BJ (cell line): Measurements from ENCODE around the gene BBC3. TPM values are rescaled to one million over a fixed set of nuclear protein-coding genes. Genes with fewer than 3 reads are reported as not detected.

Experiments used
- CTCF ChIA-PET: fragments of 350-600 bp; formaldehyde crosslinking; extraction: SDS; loops from one replicate; lab custom pipeline; 2021; ENCODE audit warnings: antibody characterized with exemption, inconsistent platforms; lab: Yijun Ruan, JAX
- POLR2A ChIA-PET: fragments of 300-600 bp; sonication (Branson Sonifier 250); formaldehyde crosslinking; extraction: SDS; loops from one replicate; lab custom pipeline; 2021; ENCODE audit warnings: antibody characterized with exemption; lab: Charles Lee
- DNase-seq: peaks from one replicate; pipeline ENCODE4 v3.0.0-alpha.2; 2011; ENCODE audit warnings: low read depth
- H3K27me3 ChIP-seq: 2 replicates; pipeline ENCODE4 v1.6.0; 2011; ENCODE audit warnings: low read length; ENCODE audit not compliant: control insufficient read depth, insufficient read depth
- H3K36me3 ChIP-seq: 2 replicates; pipeline ENCODE4 v1.5.1; 2011; ENCODE audit warnings: low read length; ENCODE audit not compliant: control insufficient read depth, insufficient read depth
- H3K4me3 ChIP-seq: 2 replicates; pipeline ENCODE4 v1.5.1; 2011; ENCODE audit warnings: low read depth, mild to moderate bottlenecking, control low read depth, low read length
- polyA plus RNA-seq: library from polyadenylated mRNA; depleted of rRNA; stranded (reverse); fragments of >200 nt; gene quantifications from 2 replicates; pipeline ENCODE4 v1.2.3, GENCODE V29; 2011
- TF ChIP-seq, protein P1 (sequence below): IDR thresholded peaks from 2 replicates; pipeline ENCODE4 v1.5.1; 2011; ENCODE audit warnings: low read depth, mild to moderate bottlenecking, control low read depth, inconsistent platforms, low read length, moderate library complexity; ENCODE audit not compliant: insufficient read depth

The BBC3 gene
- polyA plus RNA-seq, 1 experiment = 5.2 TPM

DNA sequence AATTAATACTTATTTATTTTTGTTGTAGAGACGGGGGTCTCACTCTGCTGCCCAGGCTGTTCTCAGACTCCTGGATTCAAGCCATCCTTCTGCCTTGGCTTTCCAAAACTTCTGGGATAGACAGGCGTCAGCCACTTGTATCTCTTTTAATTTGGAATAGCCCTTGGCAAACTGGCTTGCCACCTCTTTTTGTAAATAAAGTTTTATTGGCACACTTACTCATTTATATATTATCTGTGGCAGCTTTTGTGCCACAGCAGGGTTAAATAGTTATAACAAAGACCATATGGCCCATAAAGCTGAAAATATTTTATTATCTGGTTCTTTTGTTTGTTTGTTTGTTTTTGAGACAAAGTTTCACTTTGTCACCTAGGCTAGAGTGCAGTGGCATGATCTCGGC, 30.5 kb downstream of the BBC3 start:
- POLR2A ChIA-PET = no interaction called here
- Histone ChIP-seq H3K36me3 (peaks cover 7% of the 10 kb centered on the region), H3K4me3 (no peak overlapping the region), H3K27me3 (no peaks in the 10 kb centered on the region)
- TF ChIP-seq, protein P1, sequence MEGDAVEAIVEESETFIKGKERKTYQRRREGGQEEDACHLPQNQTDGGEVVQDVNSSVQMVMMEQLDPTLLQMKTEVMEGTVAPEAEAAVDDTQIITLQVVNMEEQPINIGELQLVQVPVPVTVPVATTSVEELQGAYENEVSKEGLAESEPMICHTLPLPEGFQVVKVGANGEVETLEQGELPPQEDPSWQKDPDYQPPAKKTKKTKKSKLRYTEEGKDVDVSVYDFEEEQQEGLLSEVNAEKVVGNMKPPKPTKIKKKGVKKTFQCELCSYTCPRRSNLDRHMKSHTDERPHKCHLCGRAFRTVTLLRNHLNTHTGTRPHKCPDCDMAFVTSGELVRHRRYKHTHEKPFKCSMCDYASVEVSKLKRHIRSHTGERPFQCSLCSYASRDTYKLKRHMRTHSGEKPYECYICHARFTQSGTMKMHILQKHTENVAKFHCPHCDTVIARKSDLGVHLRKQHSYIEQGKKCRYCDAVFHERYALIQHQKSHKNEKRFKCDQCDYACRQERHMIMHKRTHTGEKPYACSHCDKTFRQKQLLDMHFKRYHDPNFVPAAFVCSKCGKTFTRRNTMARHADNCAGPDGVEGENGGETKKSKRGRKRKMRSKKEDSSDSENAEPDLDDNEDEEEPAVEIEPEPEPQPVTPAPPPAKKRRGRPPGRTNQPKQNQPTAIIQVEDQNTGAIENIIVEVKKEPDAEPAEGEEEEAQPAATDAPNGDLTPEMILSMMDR = no peak
- DNase-seq = no peak
- CTCF ChIA-PET = interaction anchor here (1.4 to 5.8 kb wide), 4 partner anchors 10 to 44 kb away, joined by 3 to 35 read pairs (median 8); no protein-coding TSS in a partner anchor

DNA sequence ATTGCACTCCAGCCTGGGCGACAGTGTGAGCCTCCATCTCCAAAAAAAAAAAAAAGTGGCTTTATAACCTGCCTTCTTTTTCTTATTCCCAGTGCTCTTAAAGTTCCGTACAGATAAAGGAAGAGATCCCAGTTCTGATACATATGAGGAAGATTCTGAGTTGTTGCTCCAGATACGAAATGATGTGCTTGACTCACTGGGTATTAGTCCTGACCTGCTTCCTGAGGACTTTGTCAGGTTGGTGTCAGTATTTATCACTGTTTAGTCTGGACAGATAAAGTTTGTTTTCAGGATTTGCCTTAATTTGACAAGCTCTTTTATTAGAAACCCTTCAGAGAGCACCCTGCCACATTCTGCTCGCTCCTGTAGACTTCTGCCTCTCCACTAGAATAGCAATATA, 33.9 kb downstream of the BBC3 start:
- CTCF ChIA-PET = interaction anchor here (5.8 kb wide), 1 partner anchor 13 kb away, joined by 35 read pairs; no protein-coding TSS in a partner anchor

DNA sequence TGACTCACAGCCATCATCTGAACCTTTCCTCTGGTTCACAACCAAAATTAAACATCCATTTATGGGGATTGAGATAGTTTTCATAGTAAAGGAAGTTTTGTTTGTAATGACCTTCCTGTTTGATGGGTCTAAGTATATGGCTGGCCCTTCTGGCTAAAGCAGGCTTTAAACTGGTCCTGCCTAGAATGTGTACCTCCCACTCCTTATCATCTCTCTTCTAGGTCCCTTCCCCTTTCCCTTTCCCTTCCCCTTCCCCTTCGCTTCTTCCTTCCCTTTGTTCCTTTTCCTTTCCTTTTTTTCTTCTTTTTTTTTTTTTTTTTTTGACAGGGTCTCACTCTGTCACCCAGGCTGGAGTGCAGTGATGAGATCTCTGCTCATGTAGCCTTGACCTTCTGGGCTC, 35.6 kb downstream of the BBC3 start:
- TF ChIP-seq, protein P1 = no peak
- ChIA-PET POLR2A (no interaction called here), CTCF (interaction anchor here (0.6 kb wide), 2 partner anchors 528 to 540 kb away, joined by 3 read pairs; no protein-coding TSS in a partner anchor)
- DNase-seq = no peak
- H3K27me3 ChIP-seq = no peaks in the 10 kb centered on the region
- peaks cover 6% of the 10 kb centered on the region for H3K36me3 ChIP-seq
- H3K4me3 ChIP-seq = no peak overlapping the region

More for the DNA sequence above, 33.9 kb downstream of the BBC3 start:
- TF ChIP-seq, protein P1 = no peak
- H3K4me3 ChIP-seq = no peak overlapping the region
- H3K36me3 ChIP-seq = peaks cover 6% of the 10 kb centered on the region
- no peak for DNase-seq
- POLR2A ChIA-PET = no interaction called here
- H3K27me3 ChIP-seq = no peaks in the 10 kb centered on the region

DNA sequence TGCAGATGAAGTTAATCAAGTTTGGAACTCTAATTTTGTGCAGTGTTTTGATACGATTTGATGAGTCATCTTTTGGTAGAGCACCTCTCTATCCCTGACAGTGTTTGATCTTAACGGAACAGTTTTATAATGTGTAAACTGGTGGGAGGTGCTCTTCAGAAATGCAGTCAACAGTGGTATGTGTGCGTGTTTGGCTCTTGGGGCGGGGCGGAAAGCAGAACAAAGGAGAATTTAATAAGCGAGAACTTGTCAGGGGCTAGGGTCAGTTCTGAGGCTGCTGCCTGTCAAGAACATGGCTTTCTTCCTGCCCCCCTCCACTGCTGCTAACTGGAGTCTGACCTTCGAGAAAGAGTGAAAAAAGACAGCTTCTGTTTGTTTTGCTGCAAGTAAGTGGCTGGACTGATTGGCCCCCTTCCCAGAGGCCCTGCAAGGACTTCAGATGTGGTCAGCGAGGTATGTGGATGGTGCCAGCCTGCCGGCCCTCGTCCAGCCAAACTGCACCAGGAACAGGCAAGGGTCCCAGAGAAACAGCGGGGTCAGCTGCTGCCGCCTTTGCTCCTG, 40.8 kb downstream of the BBC3 start:
- Histone ChIP-seq H3K4me3 (no peak overlapping the region), H3K27me3 (no peaks in the 10 kb centered on the region), H3K36me3 (peaks cover 1% of the 10 kb centered on the region)
- ChIA-PET POLR2A (no interaction called here), CTCF (interaction anchor here (0.9 to 1.8 kb wide), 4 partner anchors 8 to 485 kb away, joined by 3 to 8 read pairs (median 5); no protein-coding TSS in a partner anchor)
- TF ChIP-seq, protein P1 = no peak
- no peak for DNase-seq

DNA sequence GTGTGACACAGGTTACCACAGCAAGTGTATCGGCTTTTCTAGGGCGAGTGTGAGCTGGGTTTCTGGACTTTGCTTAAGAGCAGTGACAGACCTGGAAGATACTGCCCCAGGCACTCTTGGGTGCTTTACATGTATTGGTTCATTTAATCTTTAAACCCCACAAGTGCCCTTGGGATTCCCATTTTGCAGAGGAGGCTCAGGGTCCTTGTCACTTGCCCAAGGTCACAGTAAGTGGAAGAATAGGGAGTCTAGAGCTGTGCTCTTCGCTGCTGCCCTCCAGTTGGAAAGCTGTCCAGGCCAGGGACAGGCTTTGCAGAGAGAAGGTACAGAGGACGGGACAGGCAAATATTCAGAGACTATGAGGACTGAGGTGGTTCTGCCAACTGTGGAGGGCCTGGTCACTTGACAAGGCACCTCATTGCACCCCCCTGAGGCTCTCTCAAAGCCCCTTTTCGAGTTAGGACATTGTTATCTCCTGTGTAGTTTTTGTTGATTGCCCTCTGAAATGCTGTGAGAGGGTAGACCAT, 42.4 kb downstream of the BBC3 start:
- DNase-seq = no peak
- H3K27me3 ChIP-seq = no peaks in the 10 kb centered on the region
- ChIA-PET CTCF (interaction anchor here (1.0 kb wide), 1 partner anchor 10 kb away, joined by 3 read pairs; no protein-coding TSS in a partner anchor), POLR2A (no interaction called here)
- H3K4me3 ChIP-seq = no peak overlapping the region
- H3K36me3 ChIP-seq = peaks cover 3% of the 10 kb centered on the region
- TF ChIP-seq, protein P1 = no peak
